NCI-H524 (cell line): Measurements from ENCODE around the gene MAST1.
"Not testable (repeated sequence)": the region's sequence is repeated elsewhere in the genome, so short reads cannot be mapped to it uniquely, and the experiment has no call there.

Source experiments
- DNase-seq, 2 experiments: peaks; one replicate each; lab custom pipeline; 2025; lab: John Stamatoyannopoulos, UW

The MAST1 gene

DNA sequence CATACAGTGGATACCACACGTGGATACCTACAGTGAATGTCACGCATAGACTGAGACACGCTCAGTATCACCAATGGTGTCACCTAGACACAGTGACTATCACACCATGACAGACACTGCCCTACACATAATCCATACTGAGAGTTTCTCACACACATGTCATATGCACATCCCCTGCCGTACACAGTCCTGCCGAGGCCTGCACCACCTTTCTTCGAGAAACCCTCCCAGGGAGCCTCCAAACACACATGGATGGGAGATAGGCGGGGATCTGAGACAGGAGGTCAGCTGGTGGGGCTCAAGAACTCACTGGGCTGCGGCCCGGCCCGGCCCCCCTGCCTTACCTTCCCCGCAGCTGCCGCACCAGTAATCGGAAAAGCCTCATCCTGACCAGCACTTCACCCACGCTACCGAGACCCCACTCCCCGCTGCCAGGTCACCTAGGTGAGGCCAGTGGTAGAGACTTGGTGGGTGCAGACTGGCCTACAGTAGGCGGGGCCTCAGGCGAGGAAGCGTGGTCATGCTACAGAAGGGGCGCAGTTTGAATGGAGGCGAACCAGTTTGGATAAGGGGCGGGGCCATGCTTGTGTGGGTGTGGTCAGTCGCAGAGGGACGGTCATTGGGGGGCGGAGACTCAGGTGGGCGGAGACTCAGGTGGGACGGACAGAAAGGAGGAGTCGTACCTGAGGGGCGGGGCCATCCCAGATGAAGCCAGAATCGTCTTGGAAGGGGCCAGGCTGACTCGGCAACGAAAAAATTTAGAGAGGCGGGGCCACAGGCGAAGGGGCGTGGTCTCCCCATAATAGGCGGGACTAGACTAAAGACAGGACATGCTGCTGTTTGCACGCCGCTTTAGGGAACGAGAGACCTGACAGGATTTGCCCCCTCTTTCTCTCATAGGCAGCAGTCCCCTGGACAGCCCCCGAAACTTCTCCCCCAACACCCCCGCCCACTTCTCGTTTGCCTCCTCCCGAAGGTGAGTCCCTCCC, 2.1 kb downstream of the MAST1 start:
- peak; percentile 65 to 70 for DNase-seq

DNA sequence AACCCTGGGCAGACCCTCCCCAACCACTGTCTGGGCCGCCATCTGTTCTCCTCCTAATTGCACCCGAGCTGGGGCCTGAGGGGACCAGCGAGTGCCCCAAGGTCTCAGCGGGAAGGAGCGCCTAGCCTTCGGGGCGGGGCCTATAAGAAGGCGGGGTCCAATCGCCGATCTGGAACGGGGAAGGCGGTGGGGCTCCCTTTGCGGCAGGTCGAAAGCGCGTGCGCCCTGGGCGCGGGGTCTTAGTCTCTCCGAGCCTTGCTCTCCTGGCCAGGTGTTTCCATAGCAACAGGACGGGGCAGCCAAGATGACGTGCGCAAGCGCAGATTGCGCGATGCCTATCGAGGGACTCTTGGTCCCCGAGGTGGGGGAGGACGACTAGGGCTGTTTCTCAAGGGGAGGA, 2.8 kb downstream of the MAST1 start:
- DNase-seq = peak; percentile 92 to 93

DNA sequence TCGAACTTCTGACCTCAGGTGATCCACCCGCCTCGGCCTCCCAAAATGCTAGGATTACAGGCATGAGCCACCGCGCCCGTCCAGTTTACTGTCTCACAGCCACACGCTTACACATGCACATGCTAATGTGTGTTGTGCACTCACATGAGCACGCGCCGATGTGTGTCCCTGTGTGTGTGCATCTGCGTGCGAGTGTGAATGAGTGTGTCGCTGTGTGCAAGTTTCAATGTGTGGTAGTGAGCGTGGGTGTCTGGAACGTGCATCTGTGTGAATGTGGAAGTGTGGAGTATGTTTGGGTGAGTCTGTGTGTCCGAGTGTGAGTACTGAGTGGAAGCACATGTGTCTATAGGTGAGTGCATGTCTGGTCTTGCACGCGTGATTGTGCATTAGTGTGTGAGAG, 4.2 kb downstream of the MAST1 start:
- DNase-seq = no peak

DNA sequence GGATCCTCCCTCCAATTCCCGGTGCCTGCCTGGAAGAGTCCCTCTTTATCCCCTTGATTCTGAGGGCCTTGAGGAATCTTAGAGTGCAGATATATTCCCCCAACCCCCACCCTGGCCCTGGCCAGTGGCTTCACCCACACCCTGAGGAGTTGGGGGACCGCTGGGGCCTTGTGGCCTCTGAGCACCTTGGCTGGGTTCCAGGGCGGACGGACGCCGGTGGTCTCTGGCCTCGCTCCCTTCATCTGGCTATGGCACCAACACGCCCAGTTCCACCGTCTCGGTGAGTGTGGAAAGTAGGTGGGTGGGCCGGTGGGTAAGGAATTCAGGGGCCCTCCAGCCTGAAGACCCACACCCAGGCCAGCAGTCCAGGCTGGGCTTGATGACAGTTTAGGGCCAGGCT, 5.0 kb downstream of the MAST1 start:
- DNase-seq = no peak

DNA sequence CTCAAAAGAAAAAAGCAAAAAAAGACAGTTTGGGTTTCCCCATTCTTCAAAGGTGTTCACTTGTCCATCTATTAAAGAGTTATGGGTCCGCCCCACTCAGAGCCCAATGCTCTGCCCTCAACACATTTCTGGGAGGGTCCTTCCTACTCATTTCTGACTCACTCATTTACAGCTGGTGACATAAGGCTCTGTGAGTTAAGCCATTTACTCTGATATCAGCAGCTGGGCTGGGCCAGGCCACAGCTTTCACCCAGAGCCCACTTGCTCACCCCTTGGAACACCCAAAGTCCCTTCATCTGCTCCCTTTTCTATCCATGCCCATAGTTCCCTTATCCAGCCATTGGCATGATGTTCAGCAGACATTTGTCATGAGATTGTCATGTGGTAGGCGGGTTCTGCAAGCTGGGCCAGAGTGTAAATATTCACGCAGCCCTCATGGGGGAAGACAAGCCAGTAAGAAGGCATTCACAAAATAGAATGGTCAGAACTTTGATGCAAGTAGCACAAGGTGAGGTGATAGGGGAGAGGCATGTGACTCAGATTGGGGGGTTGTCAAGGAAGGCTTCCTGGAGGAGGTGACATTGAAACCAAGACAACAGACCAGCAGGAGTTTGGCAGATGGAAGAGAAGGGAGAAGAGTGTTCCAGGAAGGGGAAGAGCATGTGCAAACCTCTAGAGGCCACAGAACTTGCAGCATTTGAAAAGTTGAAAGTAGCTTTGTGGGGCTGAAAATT, 5.9 kb downstream of the MAST1 start:
- no peak for DNase-seq

DNA sequence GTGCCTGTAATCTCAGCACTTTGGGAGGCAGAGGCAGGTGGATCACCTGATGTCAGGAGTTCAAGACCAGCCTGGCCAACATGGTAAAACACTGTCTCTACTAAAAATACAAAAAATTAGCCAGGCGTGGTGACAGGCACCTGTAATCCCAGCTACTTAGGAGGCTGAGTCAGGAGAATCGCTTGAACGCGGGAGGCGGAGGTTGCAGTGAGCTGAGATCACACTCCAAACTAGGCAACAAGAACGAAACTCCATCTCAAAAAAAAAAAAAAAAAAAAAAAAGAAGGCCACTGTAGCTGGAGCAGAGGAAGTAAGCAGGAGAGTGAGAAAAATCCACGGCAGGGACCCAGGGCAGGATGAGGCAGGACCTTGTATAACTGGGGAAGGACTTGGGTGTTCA, 8.3 kb downstream of the MAST1 start:
- not testable (repeated sequence) for DNase-seq

DNA sequence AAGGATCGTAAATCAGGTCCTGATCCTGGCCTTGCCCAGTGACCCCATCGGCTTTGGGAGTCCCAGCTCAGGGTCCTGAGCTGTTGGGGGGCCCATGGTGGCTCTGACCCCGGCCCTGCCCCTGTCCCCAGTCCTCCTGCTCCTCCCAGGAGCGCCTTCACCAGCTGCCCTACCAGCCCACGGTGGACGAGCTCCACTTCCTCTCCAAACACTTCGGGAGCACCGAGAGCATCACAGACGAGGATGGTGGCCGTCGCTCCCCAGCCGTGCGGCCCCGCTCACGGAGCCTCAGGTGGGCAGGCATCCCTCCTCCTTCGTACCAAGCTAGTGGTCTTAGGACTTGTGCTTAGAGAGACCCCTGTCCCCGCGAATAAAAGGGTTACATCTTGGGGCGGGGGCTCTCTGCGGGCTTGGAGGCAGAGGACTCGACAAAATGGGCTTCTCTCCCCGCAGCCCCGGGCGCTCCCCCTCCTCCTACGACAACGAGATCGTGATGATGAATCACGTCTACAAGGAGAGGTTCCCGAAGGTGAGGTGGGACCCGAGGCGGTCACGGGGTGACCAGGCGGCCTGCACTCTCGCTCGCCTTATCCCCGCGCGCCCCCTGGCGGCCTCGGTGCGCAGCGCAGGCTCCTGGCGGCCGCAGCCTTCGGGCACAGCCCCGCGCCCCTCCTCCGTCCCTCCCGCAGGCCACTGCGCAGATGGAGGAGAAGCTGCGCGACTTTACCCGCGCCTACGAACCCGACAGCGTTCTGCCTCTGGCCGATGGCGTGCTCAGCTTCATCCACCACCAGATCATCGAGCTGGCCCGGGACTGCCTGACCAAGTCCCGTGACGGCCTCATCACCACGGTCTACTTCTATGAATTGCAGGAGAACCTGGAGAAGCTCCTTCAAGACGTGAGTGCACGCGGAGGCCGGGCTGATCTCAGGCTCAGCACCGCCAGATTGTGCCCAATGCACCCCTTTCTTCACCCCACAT, 9.1 kb downstream of the MAST1 start:
- DNase-seq = peak; percentile 52 to 81

DNA sequence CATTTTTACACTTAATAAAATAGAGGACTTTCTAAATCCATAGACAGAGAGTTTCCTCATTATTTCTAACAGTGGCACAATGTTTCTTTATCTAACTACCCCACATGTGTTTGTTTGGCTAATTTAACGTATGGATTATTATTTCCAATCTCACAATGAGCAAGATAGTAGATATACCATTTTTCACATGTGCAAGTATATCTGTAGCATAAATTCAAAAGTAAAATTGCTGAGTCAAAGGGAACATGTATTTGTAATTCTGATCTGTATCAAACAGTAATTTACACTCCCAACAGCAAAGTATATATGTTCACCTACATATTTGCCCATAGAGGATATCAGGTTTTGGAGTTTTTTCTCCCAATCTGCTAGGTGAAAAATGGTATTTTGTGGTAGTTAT, 18.3 kb downstream of the MAST1 start:
- no peak for DNase-seq

DNA sequence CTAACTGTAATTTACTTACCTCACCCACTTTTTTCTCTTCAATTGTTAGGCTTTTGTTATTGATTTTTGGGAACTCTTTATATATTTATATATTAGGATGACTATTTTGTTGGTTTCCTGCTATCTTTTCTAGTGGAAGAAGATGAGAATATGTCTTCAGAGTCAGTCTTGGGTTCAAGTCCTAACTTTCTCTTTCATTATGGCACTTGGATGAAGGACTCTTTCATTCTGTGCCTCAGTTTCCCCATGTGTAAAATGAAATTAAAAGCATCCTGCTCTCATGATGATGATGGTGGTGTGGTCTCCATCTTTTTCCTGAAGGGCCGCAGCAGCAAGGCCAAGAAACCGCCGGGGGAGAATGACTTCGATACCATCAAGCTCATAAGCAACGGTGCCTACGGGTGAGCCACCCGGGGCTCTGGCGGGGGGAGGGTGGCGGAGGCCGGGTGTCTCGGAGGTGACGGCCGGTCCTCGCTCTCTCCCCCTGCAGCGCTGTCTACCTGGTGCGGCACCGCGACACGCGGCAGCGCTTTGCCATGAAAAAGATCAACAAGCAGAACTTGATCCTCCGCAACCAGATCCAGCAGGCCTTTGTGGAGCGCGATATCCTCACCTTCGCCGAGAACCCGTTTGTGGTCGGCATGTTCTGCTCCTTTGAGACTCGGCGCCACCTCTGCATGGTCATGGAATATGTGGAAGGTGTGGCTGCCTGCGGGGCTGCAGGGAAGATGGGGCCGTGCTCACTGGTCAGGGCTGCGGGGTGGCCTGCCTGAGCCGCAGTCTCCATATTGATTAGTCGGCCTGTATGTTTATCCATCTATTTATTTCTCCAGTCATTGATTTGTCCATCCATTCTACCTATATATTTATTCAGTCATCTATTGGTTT, 20.0 kb downstream of the MAST1 start:
- DNase-seq = no peak

DNA sequence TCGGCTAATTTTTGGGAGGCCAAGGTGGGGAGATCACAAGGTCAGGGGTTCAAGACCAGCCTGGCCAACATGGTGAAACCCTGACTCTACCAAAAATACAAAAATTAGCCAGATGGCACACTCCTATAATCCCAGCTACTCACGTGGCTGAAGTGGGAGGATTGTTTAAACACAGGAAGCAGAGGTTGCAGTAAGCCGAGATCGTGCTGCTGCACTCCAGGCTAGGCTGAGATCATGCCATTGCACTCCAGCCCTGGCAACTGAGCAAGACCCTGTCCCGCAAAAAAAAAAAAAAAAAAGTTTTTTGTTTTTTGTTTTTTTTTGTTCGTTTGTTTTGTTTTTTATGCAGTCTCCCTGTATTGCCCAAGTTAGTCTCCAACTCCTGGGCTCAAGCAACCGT, 21.2 kb downstream of the MAST1 start:
- DNase-seq = peak; percentile 68 to 78

DNA sequence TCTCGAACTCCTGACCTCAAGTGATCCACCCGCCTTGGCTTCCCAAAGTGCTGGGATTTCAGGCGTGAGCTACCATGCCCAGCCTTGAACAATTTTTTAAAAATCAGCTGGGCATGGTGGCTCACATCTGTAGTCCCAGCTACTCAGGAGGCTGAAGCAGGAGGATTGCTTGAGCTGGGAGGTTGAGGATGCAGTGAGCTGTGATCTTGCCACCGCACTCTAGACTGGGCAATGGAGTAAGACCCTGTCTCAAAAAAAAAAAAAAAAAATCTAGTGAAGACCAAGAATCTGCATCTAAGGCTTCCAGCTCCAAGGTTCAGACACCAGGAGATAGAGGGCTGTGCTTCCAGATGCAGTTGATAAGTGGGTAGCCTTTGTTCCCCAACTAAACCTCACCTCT, 25.8 kb downstream of the MAST1 start:
- no peak for DNase-seq

DNA sequence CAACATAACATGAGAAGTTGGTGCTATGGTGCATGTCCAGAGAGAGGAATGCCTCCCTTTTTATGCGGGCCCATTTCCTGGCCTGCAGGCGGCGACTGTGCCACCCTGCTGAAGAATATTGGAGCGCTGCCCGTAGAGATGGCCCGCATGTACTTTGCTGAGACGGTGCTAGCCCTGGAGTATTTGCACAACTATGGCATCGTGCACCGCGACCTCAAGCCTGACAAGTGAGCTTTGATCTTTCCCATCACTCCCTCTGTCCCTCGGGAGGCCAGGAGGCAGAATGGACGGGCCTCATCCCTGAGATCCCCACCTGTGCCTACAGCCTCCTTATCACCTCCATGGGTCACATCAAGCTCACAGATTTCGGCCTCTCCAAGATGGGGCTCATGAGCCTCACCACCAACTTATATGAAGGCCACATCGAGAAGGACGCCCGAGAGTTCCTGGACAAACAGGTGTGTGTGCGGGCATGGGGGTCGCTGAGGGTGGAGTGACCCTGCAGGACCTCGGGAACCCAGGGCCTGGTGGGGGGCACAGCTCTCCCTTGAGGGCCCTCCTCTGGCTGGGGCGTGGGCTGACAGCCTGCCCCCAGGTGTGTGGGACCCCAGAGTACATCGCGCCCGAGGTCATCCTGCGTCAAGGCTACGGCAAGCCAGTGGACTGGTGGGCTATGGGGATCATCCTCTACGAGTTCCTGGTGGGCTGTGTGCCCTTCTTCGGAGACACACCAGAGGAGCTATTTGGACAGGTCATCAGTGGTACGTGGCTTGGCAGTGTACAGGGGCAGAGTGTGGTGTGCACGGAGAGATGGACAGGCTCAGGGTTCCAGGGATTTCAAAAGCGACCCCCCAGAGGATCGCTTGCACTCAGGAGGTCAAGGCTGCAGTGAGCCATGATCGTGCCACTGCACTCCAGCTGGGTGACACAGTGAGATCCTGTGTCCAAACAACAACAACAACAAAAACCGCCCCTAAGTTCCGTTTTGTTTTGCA, 26.7 kb downstream of the MAST1 start:
- DNase-seq = no peak

DNA sequence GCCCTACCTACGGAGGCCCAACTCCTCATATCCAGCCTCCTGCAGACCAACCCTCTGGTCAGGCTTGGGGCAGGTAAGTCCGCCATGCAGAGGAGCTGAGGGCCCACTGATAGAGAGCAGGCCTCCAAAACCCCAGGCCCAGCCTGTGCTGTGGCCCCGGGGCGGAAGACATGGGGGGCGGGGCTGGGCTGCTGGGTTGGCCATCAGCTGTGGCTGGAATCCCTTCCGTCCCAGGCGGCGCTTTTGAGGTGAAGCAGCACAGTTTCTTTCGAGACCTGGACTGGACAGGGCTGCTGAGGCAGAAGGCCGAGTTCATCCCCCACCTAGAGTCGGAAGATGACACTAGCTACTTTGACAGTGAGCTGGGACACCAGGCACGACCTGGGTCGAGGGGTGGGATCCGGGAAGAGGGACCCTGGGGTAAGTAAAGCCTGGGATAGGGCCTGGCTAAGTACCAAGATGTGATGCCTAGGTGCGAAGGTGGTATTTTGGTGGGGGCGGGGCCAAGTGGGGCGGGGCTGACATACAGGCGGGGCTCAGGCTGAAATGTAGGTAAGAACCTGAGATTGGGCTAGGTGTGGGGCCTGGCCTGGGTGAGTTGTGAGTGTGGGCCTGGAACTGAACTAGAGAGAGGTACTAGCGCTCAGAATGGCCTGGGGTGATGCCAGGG, 27.6 kb downstream of the MAST1 start:
- DNase-seq = no peak

DNA sequence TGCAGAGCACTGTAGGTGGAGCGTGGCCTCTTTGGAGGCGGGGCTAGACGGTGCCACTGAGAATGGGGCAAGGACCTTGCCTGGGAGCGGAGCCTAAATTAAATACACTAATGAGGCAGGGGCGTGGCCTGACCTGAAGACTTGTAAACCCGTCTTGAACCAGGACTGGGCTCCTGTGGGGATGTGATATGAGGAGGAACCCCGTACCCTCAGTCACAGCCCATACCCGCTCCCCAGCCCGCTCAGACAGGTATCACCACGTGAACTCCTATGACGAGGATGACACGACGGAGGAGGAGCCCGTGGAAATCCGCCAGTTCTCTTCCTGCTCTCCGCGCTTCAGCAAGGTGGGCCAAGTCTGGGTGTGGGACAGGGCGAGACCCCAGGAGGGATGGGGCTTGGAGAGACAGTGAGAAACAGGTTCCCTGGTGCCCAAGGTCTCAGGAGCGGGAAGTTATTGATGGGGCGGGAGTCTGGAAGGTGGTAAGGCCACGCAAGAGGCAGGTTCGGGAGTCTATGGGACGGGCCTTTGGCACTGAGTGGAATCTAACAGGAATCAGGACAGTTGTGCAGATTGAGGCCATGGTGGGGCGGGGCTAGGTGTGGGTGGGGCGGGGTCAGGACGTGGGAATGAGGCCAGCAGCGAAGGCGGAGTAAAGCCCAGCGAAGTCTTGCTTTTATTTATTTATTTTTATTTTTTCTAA, 28.3 kb downstream of the MAST1 start:
- no peak for DNase-seq

DNA sequence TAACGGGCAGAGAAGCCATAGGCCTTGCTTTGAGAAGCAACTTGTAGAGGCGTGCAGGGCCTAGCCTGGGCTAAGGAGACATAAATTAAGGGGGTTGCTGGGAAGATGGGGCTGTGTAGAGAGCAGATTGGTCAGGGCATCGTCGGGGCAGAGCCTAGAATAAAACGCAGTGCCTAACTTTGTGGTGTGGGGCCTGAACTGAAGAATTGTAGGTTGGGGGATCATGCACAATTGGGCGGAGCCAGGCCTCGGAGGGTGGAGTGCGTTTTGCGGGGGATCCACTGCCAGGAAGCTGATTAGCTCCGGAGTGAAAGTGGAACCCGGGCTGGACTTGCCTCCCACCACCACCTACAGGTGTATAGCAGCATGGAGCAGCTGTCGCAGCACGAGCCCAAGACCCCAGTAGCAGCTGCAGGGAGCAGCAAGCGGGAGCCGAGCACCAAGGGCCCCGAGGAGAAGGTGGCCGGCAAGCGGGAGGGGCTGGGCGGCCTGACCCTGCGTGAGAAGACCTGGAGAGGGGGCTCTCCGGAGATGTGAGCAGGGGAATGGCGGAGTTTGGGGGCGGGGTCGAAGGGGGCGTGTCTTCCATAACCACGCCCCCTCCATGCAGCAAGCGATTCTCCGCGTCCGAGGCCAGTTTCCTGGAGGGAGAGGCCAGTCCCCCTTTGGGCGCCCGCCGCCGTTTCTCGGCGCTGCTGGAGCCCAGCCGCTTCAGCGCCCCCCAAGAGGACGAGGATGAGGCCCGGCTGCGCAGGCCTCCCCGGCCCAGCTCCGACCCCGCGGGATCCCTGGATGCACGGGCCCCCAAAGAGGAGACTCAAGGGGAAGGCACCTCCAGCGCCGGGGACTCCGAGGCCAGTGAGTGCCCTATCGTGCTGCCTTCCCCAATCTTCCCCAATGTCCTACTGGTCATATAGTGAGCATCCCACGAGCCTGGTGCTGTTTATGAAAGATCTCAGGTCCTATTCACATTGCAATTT, 29.1 kb downstream of the MAST1 start:
- no peak for DNase-seq

DNA sequence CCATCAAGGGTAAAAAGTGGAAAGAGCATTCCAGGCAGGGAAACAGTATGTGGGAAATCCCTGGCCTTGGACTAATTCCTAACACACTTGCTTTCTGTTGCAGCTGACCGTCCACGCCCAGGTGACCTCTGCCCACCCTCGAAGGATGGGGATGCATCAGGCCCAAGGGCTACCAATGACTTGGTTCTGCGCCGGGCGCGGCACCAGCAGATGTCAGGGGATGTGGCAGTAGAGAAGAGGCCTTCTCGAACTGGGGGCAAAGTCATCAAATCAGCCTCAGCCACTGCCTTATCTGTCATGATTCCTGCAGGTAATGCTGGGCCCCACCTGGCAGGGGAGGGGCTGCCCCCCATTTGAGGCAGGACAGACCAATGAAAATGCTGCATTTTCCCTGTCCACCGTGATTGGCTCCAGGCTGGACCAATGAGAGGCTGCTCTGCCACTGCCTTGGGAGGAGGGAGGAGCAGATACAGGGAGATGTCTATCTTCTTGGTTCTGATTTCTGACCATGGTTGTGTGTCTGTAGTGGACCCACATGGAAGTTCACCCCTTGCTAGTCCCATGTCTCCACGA, 30.3 kb downstream of the MAST1 start:
- no peak for DNase-seq

DNA sequence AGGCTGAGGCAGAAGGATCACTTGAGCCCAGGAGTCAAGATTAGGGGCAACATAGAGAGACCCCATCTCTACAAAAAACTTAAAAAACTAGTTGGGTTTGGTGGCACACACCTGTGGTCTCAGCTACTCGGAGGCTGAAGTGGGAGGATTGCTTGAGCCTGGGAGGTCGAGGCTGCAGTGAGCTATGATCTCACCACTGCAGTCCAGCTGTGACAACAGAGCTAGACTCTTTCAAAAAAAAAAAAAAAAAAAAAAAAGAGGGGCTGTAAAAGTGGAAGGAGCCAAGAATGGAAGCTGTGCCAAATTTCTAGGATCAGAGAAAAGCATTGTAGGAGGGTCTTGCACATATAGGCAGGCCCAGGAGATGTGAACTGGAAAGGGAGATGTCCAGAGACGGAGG, 33.4 kb downstream of the MAST1 start:
- no peak for DNase-seq
